RKO (cell line): ENCODE data around the gene RPP40.

Experiments
- DNase-seq: peaks from one replicate; pipeline ENCODE4 v3.0.0-alpha.2; 2016; ENCODE audit warnings: low spot score

RPP40 gene

DNA sequence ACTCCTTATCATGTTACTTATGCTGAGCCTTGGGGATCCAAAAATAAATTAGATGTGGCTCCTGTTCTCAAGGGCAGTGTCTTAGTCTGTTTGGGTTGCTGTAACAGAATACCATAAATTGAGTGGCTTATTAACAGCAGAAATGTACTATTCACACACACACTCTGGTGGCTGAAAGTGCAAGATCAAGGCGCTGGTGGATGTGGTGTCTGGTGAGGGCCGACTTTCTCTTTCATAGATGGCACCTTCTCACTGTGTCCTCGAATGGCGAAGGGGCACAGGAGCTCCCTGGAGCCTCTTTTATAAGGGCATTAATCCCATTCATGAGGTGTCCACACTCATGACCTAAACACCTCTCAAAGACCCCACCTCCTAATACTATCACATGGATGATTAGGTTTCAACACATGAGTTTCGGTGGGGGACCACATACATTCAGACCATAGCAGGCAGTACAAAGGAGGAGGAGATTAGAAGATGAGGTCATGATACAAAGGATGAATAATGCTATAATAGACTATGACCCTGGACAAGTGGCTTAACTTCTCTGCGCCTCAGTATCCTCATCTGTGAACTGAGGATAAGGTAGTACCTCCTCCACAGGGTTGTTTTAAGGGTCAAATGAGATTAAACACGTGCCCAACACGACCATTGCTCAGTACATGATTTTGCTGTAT is 34.1 kb downstream of the RPP40 start:
- DNase-seq: no peak

DNA sequence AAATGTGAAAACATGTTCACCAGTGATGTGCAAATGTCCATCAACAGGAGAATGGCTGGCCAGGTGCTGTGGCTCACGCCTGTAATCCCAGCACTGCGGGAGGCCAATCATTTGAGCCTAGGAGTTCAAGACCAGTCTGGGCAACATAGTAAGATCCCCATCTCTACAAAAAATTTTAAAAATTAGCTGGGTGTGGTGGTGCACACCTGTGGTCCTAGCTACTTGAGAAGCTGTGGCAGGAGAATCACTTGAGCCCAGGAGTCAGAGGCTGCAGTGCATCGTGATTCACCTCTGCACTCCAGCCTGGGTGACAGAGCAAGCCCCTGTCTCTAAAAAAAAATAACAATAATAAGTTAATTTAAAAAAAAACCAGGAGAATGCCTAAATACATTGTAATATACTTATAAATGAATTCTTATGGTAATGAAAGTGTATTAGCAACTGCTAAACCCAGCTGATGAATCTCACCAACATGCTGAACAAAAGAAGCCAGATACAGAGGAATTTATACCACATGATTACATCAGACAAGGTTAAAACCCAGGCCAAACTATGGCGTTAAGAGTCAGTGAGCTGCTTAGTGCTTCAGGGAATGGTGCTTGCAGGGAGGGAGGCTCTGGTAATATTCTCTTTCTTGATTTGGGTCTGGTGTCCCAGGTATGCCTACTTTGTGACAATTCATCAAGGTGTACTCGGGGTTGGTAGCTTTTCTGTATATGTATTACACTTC is 36.4 kb downstream of the RPP40 start:
- DNase-seq: no peak

DNA sequence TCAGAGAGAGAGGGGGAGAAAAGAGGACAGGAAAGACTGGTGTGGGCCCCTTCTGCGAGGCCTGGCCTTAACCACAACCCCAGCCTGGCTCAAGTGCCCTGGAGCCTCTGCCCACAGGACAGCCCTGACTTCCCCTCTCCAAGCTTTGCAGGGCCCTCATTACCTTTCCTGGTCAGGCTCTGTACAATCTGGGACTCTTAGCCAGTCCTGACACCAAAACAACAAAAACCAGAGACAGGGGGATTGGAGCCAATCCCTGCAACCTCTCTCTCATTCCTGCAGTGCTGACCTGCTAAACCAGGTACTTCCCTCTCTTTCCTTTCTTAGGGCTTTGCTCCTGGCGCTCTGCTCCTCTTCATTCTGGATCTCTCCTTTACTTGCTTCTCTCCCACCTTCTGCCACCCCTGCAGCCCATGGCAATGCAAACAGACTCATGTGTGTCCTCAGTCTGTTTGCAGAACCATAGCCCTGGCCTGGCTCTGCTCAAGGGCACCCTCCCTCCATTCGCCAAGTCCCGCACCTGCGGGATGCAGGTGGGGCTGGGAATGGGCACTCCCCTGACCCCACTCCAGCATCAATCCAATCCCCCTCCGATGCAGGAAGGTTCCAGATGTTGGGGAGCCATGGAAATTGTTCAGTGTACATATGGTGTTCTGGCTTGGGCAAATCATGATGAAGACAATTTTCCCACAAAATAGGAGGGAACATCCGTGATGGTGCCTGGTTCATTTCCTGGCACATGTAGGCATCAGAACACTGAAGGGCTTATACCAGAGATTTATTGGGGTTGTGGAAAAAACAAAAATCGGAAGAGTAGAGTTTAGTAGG is 38.1 kb downstream of the RPP40 start:
- no peak for DNase-seq

DNA sequence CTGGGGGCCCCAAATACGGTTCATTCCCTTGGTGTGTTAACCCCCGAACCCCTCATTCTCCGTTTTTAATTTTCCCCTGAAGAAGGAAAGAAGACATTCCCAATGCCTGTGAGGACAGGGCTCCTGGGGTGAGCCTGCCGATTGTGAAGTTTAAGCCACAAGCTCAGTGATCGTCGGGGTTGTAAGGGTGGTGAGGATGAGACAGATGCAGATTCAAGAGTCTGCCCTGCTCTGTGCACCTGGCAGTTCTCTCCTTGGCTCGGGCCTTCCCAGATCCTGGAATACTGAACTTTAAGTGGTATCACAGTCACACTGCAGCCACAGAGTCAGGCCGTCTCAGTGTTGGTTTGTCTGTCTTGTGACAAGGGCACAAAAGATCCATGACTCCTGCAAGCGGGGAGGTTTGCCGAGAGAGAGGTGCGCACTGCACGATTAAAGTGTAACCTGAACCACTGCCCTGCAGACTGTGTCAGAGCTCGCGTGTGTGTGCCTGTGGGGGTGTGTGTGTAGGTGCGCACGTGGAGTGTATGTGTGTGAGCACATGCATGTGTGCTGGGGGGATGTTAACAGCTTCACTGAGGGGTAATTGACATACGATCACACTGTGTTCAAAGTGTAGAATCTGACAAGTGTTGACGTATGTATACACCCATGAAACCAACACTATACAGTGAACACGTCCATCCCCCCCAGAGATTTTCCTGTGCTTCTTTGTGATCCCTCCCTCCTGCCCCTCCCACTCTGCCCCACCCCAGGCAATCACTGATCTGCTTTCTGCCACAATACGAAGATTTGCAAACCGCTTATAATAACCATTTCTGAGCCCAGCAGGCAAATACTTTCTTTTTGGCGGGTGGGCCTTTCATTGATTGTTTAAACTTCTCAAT is 38.9 kb downstream of the RPP40 start:
- no peak for DNase-seq

DNA sequence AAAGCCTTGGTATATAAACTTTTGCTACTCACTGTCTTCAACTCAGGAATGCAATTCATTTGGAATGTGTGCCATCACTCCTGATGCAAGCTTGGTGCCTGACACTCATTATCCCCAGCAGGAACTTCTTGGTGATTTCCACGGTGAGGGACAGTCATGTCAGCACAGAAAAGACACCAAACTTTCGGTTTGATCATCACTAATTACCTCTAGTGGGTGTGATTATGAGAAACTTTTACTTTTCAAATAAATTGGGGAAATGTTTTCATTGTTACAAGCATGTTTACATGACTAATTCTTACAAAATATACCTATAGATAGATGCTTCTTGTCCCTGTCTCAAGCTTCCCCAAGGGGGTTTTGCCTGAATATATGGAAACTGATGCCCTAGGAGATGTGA is 40.9 kb downstream of the RPP40 start:
- DNase-seq: no peak

DNA sequence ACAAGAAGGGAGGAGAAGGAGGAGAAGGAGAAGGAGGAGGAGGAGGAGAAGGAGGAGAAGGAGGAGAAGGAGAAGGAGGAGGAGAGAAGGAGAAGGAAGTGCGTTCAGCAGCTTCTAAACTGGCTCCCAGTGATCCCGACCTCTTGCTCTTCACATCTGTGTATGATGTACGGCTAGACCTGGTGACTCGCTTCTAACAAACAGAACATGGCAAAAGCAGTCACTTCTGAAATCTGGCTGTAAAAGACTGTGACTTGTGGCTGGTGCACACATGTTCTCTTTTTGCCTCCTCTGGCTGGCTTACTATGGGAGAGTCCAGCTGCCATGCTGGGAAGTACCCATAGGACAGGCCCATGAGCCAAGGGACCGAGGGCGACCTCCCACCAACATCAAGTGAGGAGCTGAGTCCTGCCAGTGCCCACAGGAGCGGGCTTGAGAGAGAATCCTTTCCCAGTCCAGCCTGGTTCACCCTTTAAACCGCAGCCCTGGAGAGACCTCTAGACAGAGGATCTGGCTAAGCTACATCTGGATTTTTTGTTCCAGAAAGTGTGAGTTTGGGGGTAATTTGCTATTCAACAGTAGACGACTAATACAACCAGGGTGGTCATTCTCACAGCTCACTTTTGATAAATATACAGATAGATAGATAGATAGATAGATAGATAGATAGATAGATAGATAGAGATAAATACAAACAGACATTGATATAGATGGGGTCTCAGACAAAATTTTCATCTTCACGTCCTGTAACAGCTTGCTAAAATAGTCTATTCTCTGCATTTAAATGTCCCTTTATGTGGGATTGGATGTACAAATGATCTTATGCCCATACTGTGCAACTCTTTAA is 42.3 kb downstream of the RPP40 start:
- DNase-seq: no peak

DNA sequence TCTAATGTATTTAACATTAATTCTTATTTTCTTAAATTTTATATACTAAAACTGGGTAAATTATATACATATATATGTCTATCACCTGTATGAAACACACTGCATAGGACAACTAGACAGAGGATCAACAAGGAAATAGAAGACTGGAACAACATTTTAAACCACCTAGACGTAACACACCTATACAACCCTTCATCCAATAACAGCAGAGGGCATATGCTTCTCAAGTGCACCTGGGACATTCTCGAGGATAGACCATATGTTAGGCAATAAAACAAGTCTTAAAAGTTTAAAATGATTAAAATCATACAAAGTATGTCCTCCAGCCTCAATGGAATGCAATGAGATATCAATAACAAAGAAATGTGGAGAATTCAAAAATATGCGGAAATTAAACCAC is 45.2 kb downstream of the RPP40 start:
- DNase-seq: no peak

DNA sequence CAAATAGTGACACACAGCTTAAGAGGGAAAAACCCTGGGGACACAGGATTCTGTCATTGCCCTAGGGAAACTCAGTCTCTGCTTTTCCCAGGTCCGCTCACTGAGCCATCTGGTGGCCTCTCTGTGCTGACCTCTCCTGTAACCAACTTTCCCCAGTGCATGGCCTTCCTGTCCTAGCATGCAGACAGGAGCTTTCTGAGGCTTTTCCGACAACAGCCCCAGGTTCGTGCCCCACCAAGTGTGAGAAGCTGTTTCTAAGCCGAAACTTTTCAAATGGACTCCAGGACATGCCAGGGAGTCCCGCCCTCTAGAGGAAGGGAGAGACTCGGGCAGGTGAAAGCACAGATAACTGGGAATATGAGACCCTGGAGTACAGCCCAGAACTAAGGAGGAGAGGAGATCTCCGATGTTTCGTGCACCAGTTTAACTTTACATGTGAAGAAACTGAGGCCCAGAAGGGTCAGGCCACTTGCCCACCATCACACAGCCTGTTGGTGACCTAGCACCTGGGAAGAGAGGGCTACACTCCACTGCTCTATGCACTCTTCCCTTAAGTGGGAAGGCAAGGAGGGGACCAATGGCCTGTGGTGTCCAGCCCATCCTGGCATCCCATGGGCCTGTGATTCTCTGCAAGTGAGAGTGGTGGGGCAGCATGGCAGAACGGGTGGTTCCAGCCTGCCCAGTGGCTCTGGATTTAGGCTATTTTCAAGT is 46.2 kb downstream of the RPP40 start:
- DNase-seq: peak; percentile 33

DNA sequence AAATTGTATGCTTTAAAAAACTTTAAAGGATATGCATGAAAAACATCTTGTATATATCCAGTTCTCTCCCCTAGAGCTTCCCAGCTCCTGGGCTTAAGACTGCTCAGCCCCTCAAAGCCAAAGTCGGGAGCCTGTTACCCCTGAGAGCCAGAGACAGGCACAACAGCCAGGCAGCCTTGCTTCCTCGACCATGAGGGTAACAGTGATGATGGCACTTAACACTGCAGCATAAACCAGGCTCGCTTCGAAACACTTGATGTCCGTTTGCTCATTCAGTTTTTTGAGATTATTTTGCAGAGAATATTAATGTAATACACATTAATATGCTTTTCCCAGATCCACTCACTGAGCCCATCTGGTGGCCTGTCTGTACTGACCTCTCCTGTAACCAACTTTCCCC is 47.2 kb downstream of the RPP40 start:
- no peak for DNase-seq

DNA sequence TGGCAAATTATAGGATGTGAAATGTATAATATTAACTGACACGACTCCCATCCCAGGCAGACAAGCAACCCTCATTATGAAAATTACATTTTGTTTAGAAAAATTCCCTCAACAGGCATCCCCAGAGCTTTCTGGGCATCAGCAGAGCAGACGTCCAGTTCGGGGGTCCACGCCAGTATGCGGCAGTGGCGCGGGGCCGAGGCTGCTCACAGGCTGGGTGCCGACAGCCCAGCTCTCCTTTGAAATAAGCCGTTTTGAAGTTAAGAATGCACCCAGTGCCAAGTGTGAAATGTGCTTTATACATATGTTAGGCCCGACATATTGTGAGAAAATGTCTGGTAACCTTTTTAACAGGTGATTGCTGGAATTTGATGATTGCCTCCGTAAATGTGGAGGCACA is 50.4 kb downstream of the RPP40 start:
- DNase-seq: no peak

DNA sequence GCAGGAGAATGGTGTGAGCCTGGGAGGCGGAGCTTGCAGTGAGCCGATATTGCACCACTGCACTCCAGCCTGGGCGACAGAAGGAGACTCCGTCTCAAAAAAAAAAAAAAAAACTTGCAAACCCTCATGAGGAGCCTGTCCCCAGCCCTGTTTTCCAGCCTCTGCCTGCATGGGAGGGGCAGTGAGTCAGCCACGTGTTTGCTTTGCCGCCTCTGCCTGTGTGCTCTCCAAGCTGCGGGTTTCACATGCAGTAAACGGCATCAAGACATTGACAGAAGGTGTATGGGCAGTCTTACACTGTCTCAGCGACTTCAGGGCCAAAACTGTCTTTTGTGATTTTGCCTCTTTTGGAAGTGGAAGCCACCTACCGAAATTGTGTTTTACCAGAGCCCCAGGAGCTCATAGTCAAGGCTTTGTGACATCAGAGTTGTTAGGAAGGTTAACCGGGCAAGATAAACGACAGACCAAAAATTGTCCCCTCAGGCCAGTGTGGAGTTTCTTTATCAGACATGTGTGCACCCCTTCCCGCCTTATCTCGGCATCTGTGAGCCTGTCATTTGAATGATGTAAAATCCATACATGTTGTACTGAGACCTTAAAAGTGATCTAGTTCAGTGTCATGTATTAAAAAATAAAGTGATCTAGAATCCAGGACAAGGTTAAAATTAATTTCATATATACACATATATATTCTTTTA is 52.9 kb downstream of the RPP40 start:
- DNase-seq: no peak

DNA sequence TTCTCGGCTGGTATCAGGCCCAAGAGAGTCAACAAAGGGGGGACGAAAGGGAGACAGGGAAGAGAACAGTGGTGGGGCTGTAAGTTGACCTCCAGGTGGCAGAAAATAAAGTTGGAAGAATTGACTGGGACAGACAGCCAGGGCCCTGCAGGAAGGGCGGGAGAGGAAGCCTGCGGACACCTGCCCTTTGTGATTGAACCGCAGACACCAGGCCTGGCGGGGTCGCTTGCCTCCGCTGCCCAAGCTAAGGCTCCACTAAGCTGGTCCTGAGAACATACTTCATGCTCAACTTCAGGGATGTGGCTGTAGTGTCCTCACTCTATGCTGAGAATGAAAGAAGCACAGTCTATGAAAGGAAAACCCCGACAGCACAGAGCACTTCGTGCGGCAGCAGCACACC is 53.8 kb downstream of the RPP40 start:
- no peak for DNase-seq

DNA sequence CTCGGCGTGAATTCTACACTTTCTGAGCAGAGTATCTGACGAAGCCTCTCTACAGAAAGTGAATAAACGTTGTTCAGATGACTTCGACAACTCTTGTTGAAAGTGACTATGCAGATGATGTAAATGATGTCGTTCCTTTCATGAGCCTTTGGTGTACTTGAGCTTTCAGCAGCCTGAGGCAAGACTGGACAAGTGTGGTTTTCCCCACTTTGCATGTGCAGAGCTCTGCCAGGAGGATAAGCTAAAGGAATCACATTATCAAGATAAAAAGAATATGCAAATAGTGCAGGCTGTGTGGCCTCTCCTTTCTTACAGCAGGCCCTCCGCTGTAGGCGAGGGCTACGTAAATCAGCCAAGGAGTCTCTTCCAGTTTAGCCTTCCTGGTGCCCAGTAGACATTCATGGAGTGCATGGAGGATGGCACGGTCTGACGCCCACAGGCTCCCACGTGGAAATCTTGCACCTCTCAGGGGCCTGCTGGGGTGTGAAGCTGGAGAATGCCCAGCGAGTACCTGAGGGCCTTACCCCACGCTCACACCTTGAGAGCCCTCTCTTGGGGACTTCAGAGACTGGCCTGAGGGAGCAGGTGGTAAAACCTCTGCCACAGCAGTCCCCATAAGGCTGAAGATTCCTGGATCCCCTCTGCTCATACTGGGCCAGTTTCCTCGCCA is 54.9 kb downstream of the RPP40 start:
- DNase-seq: no peak

DNA sequence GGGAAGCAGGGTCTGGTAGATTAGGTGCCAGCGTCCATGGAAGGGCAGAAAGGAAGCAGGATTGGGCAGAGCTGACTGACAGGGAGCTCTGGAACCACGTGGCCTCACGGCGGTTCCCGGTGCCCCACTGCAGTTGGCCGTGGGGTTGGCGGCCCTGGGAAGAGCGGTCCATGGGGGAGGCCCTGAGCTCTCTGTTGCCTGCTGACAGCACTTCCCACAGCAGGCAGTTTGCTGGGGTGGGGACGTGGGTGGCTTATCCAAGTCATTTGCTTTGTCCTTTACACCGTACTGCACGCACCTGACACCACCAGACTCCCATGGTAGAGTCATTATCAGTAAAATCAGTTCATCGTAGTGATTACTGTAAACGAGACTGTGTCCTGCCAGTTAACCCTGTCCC is 56.1 kb downstream of the RPP40 start:
- DNase-seq: no peak

DNA sequence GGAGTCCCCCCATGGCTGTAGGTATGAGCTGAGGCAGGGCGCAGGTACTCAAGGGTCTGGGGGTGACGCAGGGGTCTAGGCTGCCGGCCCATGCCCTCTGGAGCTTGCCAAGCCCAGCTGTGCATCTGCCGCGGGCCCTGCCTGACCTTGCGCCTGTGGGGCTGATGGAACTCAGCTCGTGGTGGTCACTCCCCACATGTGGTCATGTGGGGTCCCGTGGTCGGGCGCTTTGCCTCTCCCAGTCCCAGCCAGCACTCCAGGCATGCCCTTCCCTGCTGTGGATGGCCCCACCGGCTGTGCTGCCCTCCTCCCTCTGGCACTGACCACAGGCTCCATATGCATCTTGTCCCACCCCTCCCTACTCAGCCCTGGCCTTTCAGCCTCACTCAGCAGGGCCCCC is 57.3 kb downstream of the RPP40 start:
- no peak for DNase-seq
